H1 (cell line): ENCODE measurements around the gene MRC2. TPM values are rescaled to one million over a fixed set of nuclear protein-coding genes. Genes with fewer than 3 reads are reported as not detected.
A peak's percentile ranks its signal among the peaks of the same experiment; 100 is the strongest.

Experiments used
- CTCF ChIA-PET: fragments of 300-600 bp; sonication (Branson Sonifier 250); formaldehyde crosslinking; loops from one replicate; lab custom pipeline; 2021; ENCODE audit not compliant: partially characterized antibody; lab: Charles Lee
- POLR2A ChIA-PET: fragments of 300-600 bp; sonication (Branson Sonifier 250); formaldehyde crosslinking; loops from one replicate; lab custom pipeline; 2021; ENCODE audit warnings: inconsistent platforms; ENCODE audit not compliant: partially characterized antibody; lab: Charles Lee
- DNase-seq, 2 experiments: peaks; one replicate each; pipeline versions ENCODE4 v3.0.0 to v3.0.0-alpha.2; 2010 to 2022; ENCODE audit warnings: low spot score in 2 of 2, low read depth in 1 of 2, mixed read lengths in 1 of 2
- FAIRE-seq: peaks from 2 replicates; lab custom pipeline; 2011; peaks lifted over from hg19 to GRCh38; lab: Jason Lieb, UNC
- H2AFZ ChIP-seq: 2 replicates; pipeline ENCODE4 v1.8.1; 2012; ENCODE audit warnings: low read length, inconsistent platforms
- H2AK5ac ChIP-seq: 2 replicates; pipeline ENCODE4 v1.6.1; 2013; ENCODE audit warnings: low read depth, low read length
- H2BK120ac ChIP-seq: replicated peaks from 2 replicates; pipeline ENCODE3; 2013; ENCODE audit warnings: low read depth, low read length, inconsistent platforms
- H2BK12ac ChIP-seq: 2 replicates; pipeline ENCODE4 v1.6.1; 2013; ENCODE audit warnings: low read depth, low read length
- H2BK15ac ChIP-seq: 2 replicates; pipeline ENCODE4 v1.6.1; 2013; ENCODE audit warnings: low read length
- H2BK20ac ChIP-seq: 2 replicates; pipeline ENCODE4 v1.6.1; 2013; ENCODE audit warnings: low read length
- H2BK5ac ChIP-seq: 2 replicates; pipeline ENCODE4 v1.6.1; 2013; ENCODE audit warnings: low read depth, low read length
- H3K14ac ChIP-seq: 2 replicates; pipeline ENCODE4 v1.6.1; 2013; ENCODE audit warnings: inconsistent platforms; ENCODE audit not compliant: insufficient read length
- H3K18ac ChIP-seq: 2 replicates; pipeline ENCODE4 v1.6.1; 2013; ENCODE audit warnings: low read length; ENCODE audit errors: extremely low read depth
- H3K23ac ChIP-seq: 2 replicates; pipeline ENCODE4 v1.6.1; 2013; ENCODE audit warnings: inconsistent platforms; ENCODE audit not compliant: insufficient read length
- H3K23me2 ChIP-seq: 2 replicates; pipeline ENCODE4 v1.6.1; 2013; ENCODE audit warnings: low read depth, low read length
- H3K27ac ChIP-seq: 2 replicates; pipeline ENCODE4 v1.6.1; 2011; ENCODE audit warnings: low read depth, low read length, inconsistent platforms
- H3K27me3 ChIP-seq, 4 experiments: replicated peaks in 1 of 4; 1 replicate in 1 of 4; 2 replicates in 3 of 4; pipeline versions ENCODE4 v1.6.1 to v1.8.1; 2011 to 2013; ENCODE audit warnings: low read length in 3 of 4, mild to moderate bottlenecking in 3 of 4, inconsistent platforms in 2 of 4, mixed read lengths in 2 of 4, moderate library complexity in 1 of 4; ENCODE audit not compliant: control insufficient read depth in 3 of 4, insufficient read depth in 3 of 4; ENCODE audit errors: extremely low read depth in 1 of 4
- H3K36me3 ChIP-seq, 4 experiments: 2 replicates each; pipeline versions ENCODE4 v1.6.1 to v1.8.1; 2011 to 2013; ENCODE audit warnings: mild to moderate bottlenecking in 4 of 4, low read length in 3 of 4, moderate library complexity in 2 of 4, control low read depth in 1 of 4, inconsistent platforms in 1 of 4; ENCODE audit not compliant: insufficient read depth in 4 of 4, control insufficient read depth in 2 of 4
- H3K4ac ChIP-seq: replicated peaks from 2 replicates; pipeline ENCODE3; 2013; ENCODE audit warnings: low read length, low read depth, mixed read lengths, inconsistent platforms; ENCODE audit not compliant: insufficient read length
- H3K4me1 ChIP-seq, 4 experiments: replicated peaks in 1 of 4; 1 replicate in 1 of 4; 2 replicates in 3 of 4; pipeline versions ENCODE4 v1.6.1 to v1.8.1; 2011 to 2013; ENCODE audit warnings: low read length in 3 of 4, inconsistent platforms in 2 of 4, mixed read lengths in 1 of 4; ENCODE audit not compliant: insufficient read depth in 4 of 4, control insufficient read depth in 3 of 4
- H3K4me2 ChIP-seq, 2 experiments: 2 replicates each; pipeline versions ENCODE4 v1.6.1 to v1.8.1; 2011 to 2013; ENCODE audit warnings: low read depth in 2 of 2, low read length in 2 of 2, control low read depth in 1 of 2, inconsistent platforms in 1 of 2, mild to moderate bottlenecking in 1 of 2; ENCODE audit not compliant: insufficient read depth in 1 of 2
- H3K4me3 ChIP-seq, 4 experiments: fragments of 200-600, 300-600 bp in 1 of 4; sonication (generic), shearing (Covaris generic), sonication (Bioruptor Twin) in 1 of 4; 2 replicates each; pipeline versions ENCODE4 v1.5.1 to v1.8.1; 2011 to 2016; ENCODE audit warnings: low read length in 4 of 4, low read depth in 3 of 4, control low read depth in 2 of 4, inconsistent platforms in 2 of 4, mild to moderate bottlenecking in 2 of 4, mixed read lengths in 1 of 4, moderate library complexity in 1 of 4; ENCODE audit not compliant: insufficient read depth in 2 of 4; ENCODE audit errors: extremely low read depth in 1 of 4
- H3K56ac ChIP-seq: replicated peaks from 2 replicates; pipeline ENCODE3; 2013; ENCODE audit warnings: low read depth, mild to moderate bottlenecking, mixed read lengths, low read length, inconsistent platforms; ENCODE audit not compliant: insufficient read length
- H3K79me1 ChIP-seq: 2 replicates; pipeline ENCODE4 v1.6.1; 2013; ENCODE audit warnings: low read depth, low read length, control low read depth
- H3K79me2 ChIP-seq, 2 experiments: 2 replicates each; pipeline versions ENCODE4 v1.6.1 to v1.8.1; 2012 to 2013; ENCODE audit warnings: low read length in 2 of 2, mild to moderate bottlenecking in 2 of 2, inconsistent platforms in 1 of 2; ENCODE audit not compliant: insufficient read depth in 2 of 2, control insufficient read depth in 1 of 2
- H3K9ac ChIP-seq, 4 experiments: replicated peaks in 1 of 4; 1 replicate in 1 of 4; 2 replicates in 3 of 4; pipeline versions ENCODE4 v1.6.1 to v1.8.1; 2011 to 2013; ENCODE audit warnings: low read depth in 3 of 4, low read length in 3 of 4, control low read depth in 2 of 4, mild to moderate bottlenecking in 2 of 4, moderate library complexity in 2 of 4, inconsistent platforms in 1 of 4; ENCODE audit errors: extremely low read depth in 1 of 4
- H3K9me3 ChIP-seq, 2 experiments: 2 replicates each; pipeline versions ENCODE4 v1.6.1 to v1.8.1; 2012 to 2013; ENCODE audit warnings: mild to moderate bottlenecking in 2 of 2, moderate library complexity in 2 of 2, control low read depth in 1 of 2, inconsistent platforms in 1 of 2, low read depth in 1 of 2, low read length in 1 of 2, mixed read lengths in 1 of 2; ENCODE audit not compliant: insufficient read depth in 2 of 2
- H4K20me1 ChIP-seq, 2 experiments: replicated peaks in 1 of 2; 2 replicates each; pipeline versions ENCODE3 to v1.8.1; 2011 to 2013; ENCODE audit warnings: inconsistent platforms in 2 of 2, low read length in 2 of 2, mild to moderate bottlenecking in 1 of 2; ENCODE audit not compliant: insufficient read depth in 2 of 2, control insufficient read depth in 1 of 2
- H4K5ac ChIP-seq: 2 replicates; pipeline ENCODE4 v1.6.1; 2013; ENCODE audit warnings: low read length, low read depth, mixed read lengths, inconsistent platforms; ENCODE audit not compliant: insufficient read length
- H4K8ac ChIP-seq: 2 replicates; pipeline ENCODE4 v1.8.0; 2013; ENCODE audit warnings: mild to moderate bottlenecking, moderate library complexity, low read length, inconsistent platforms; ENCODE audit not compliant: insufficient read depth; ENCODE audit errors: extremely low read depth
- H4K91ac ChIP-seq: replicated peaks from 2 replicates; pipeline ENCODE3; 2013; ENCODE audit warnings: low read length, mixed read lengths, inconsistent platforms; ENCODE audit not compliant: insufficient read length
- ATF3 ChIP-seq: IDR thresholded peaks from 2 replicates; pipeline ENCODE4 v1.6.1; 2011; ENCODE audit warnings: low read depth, mild to moderate bottlenecking, low read length; ENCODE audit not compliant: insufficient read depth
- BCL11A ChIP-seq, 2 experiments: IDR thresholded peaks; one replicate each; pipeline ENCODE4 v1.6.1; 2011; ENCODE audit warnings: low read depth in 2 of 2, low read length in 2 of 2, mild to moderate bottlenecking in 2 of 2
- CREB1 ChIP-seq: IDR thresholded peaks from 2 replicates; pipeline ENCODE4 v1.6.1; 2012; ENCODE audit warnings: inconsistent platforms
- KDM5A ChIP-seq: fragments of 200-600 bp; IDR thresholded peaks from 2 replicates; pipeline ENCODE4 v1.7.1; 2012; ENCODE audit warnings: mild to moderate bottlenecking, low read length, inconsistent platforms, mixed read lengths
- RAD21 ChIP-seq, 2 experiments: IDR thresholded peaks in 1 of 2; conservative IDR thresholded peaks in 1 of 2; 2 replicates each; pipeline ENCODE4 v1.6.1; 2011; ENCODE audit warnings: low read depth in 2 of 2, low read length in 2 of 2, improper control_type of control experiment in 1 of 2, inconsistent platforms in 1 of 2, mild to moderate bottlenecking in 1 of 2, moderate library complexity in 1 of 2
- SAP30 ChIP-seq: fragments of 300-600 bp; sonication (generic); IDR thresholded peaks from 2 replicates; pipeline ENCODE4 v1.7.1; 2012; ENCODE audit warnings: low read length, moderate library complexity, mild to moderate bottlenecking, inconsistent platforms; ENCODE audit not compliant: insufficient read depth, insufficient replicate concordance
- SP1 ChIP-seq: IDR thresholded peaks from 2 replicates; pipeline ENCODE4 v1.6.1; 2011; ENCODE audit warnings: low read depth, low read length
- SRF ChIP-seq: IDR thresholded peaks from 2 replicates; pipeline ENCODE4 v1.6.1; 2011; ENCODE audit warnings: mild to moderate bottlenecking, low read depth, low read length, moderate library complexity
- USF2 ChIP-seq: IDR thresholded peaks from 2 replicates; pipeline ENCODE4 v1.6.1; 2011; ENCODE audit warnings: low read length, improper control_type of control experiment
- WGBS, 2 experiments: shearing (Covaris generic) in 1 of 2; methylation state at CpG; one replicate each; pipeline versions ENCODE4 v1.1.6 to v1.1.7; 2013 to 2015; ENCODE audit warnings: low lambda C conversion rate in 2 of 2, mixed read lengths in 2 of 2, inconsistent platforms in 1 of 2, low coverage in 1 of 2, missing lambda C conversion rate in 1 of 2; ENCODE audit not compliant: insufficient replicate concordance in 2 of 2, insufficient coverage in 1 of 2, insufficient read length in 1 of 2; ENCODE audit errors: extremely low coverage in 1 of 2, missing lambda C conversion rate in 1 of 2; 5-methylcytosine and 5-hydroxymethylcytosine counted together
- polyA plus RNA-seq, 7 experiments: library from polyadenylated mRNA; depleted of rRNA in 3 of 7; stranded (reverse) in 5 of 7; unstranded in 2 of 7; fragments of >200 nt in 5 of 7; fragments of 200-250 nt in 2 of 7; gene quantifications; 1 replicate in 5 of 7; 2 replicates in 1 of 7; 4 replicates in 1 of 7; pipeline versions ENCODE4 v1.2.1 to v1.2.3, GENCODE V29; 2011 to 2013; ENCODE audit warnings: missing spikeins in 2 of 7, mixed read lengths in 2 of 7
- total RNA-seq: library from RNA; stranded (reverse); fragmentation: NEBNext Ultra II Directional; extraction: Animal tissue kit (Norgen Biotek cat#: 25700); gene quantifications from 2 replicates; pipeline ENCODE4 v1.2.1, GENCODE V29; 2021

The MRC2 gene
- total and polyA plus RNA-seq, 2 of the 8 experiments (the other 6 are each of a cell fraction or from before 2014, with no cell fraction given) = 7.0 to 24.2 TPM

- H4K5ac ChIP-seq = no peak overlapping the region
- H3K14ac ChIP-seq = no peak overlapping the region
- H3K79me1 ChIP-seq = no peaks in the 10 kb centered on the region
- no peaks in the 10 kb centered on the region; a peak in 2 of 8 replicates for H3K36me3 ChIP-seq
- H2AFZ ChIP-seq = no peak overlapping the region
- no peak overlapping the region for H2BK120ac ChIP-seq
- no peak overlapping the region for H3K27ac ChIP-seq
- H2BK12ac ChIP-seq = no peak overlapping the region
- peak overlapping the region; percentile 68; the same call in 1 of the 2 replicates for H4K8ac ChIP-seq
- no peak overlapping the region for H3K56ac ChIP-seq
- H2BK5ac ChIP-seq = no peak overlapping the region
- H3K4me3 ChIP-seq = no peak overlapping the region
- no peaks in the 10 kb centered on the region for H3K27me3 ChIP-seq
- no peak overlapping the region for H2BK15ac ChIP-seq
- WGBS, 2 experiments = 89% methylated on average over 14 of the region's 14 CpGs; no CpG with 5 or more reads in 1 of the 2 experiments
- ChIA-PET CTCF (interaction anchor here (0.7 to 9.0 kb wide), 20 partner anchors 10 to 760 kb away, joined by 3 to 68 read pairs (median 4); no protein-coding TSS in a partner anchor), POLR2A (interaction anchor here (1.6 kb wide), 1 partner anchor 15 kb away, joined by 5 read pairs; no protein-coding TSS in a partner anchor)
- FAIRE-seq (no peak), DNase-seq (no peak)
- no peaks in the 10 kb centered on the region for H3K9me3 ChIP-seq
- TF ChIP-seq SRF = no peak
- no peak for TF ChIP-seq SAP30
- no peak for TF ChIP-seq CREB1
- no peak for TF ChIP-seq ATF3
- no peak for TF ChIP-seq KDM5A
- no peak for TF ChIP-seq BCL11A (IDR thresholded peaks at IDR 0.05; ENCODE audit: low read depth in 2 of 2, low read length in 2 of 2)
- TF ChIP-seq USF2 = no peak
- peak in 1 of 2 experiments; percentile 21; a peak in 1 of 4 replicates for TF ChIP-seq RAD21 (IDR thresholded peaks at IDR 0.05 in 1 of 2, conservative IDR thresholded peaks at IDR 0.05 in 1 of 2; ENCODE audit: low read depth in 2 of 2, low read length in 2 of 2)
- TF ChIP-seq SP1 = no peak
- H4K91ac ChIP-seq = no peak overlapping the region
- no peak overlapping the region for H2AK5ac ChIP-seq
- no peaks in the 10 kb centered on the region for H3K79me2 ChIP-seq
- no peaks in the 10 kb centered on the region; a peak in 2 of 7 replicates for H3K4me1 ChIP-seq
- H3K9ac ChIP-seq = no peak overlapping the region
- H3K4ac ChIP-seq = no peak overlapping the region
- H3K23me2 ChIP-seq = no peaks in the 10 kb centered on the region
- H3K23ac ChIP-seq = no peak overlapping the region
- no peaks in the 10 kb centered on the region for H4K20me1 ChIP-seq
- no peak overlapping the region for H3K4me2 ChIP-seq
- H2BK20ac ChIP-seq = no peak overlapping the region
- H3K18ac ChIP-seq = no peak overlapping the region
Observed at GRCh38 chr17:62671553-62671952, 44.1 kb downstream of the MRC2 start.
